Measurements from ENCODE around the gene VWA3A.
"Not testable (repeated sequence)": the region's sequence is repeated elsewhere in the genome, so short reads cannot be mapped to it uniquely, and the experiment has no call there.

The VWA3A gene, protein sequence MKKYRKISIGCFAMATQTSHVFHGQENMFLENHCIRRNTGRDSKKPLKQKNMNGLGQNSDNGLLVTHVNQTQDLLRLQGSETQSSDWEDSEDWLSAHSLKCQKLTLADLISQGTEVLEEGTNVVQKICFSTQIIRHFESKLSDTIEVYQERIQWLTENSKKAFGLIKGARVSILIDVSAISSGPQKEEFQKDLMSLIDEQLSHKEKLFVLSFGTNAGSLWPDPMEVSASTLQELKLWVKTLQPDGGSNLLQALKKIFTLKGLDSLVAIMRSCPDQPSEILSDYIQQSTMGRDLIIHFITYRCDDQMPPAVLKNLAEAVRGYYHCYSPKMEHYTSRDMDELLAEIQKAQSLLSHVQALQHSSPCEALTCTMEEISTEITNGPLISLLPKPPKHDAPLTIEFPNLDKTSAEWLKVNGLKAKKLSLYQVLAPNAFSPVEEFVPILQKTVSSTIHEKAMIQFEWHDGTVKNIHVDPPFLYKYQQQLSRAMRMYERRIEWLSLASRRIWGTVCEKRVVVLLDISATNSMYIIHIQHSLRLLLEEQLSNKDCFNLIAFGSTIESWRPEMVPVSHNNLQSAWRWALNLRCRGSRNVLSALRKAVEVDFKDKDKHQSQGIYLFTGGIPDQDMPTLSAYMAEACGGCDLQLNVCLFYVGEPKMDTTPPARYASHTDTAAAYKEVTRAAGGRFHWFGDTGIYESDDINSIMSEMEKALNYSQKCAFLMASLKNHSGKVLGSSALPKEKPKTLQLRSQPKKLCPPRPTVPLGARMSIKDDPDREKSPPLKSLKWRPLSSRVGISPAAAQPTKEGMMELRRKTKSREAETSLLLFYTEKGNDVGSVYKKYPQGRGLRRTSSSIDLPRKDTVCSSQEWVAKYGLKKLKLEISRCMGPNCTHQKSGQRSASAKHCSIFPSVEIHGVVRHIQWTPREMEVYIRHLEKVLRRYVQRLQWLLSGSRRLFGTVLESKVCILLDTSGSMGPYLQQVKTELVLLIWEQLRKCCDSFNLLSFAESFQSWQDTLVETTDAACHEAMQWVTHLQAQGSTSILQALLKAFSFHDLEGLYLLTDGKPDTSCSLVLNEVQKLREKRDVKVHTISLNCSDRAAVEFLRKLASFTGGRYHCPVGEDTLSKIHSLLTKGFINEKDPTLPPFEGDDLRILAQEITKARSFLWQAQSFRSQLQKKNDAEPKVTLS

DNA sequence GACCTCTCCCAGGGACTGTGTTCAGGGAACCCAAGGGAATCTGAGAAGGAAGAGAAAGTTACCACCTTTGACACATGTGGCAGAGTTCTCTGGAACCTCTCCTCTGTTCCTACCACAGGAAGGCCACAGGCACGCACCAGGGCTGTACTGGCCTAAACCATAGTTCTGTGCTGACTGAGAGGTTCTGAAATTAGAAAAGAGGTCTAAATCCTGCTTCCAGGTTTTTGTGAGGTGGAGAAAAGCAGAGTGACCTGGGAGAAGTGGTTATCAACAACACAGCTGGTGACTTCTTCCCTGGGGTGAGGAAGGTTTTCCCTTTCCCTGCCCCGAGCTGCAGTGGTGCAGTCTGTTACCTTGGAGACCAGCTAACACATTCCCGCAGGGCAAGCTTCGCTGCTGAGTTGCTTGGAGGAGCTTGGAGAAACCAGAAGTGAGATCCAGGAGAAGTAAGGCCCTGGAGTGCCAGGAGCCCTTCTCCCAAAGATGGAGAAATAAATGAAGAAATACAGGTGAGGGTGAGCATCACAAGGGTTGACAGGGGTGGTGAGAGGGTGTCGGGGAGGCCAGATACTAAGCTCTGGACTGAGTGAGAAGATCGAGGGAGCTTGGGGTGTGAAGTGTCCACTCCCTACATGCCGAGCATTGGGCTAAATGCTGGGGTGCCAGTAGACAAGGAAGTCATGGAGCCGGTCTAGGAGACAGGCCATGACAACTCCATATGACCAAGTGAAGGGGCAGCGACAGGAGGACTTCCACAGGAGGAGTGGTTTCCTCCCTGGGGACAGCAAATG is at the start of gene VWA3A:
VWA3A (plus strand) TSS at position 399 of the 791 bp plus-strand sequence; CDS start at position 496, 97 bp downstream.
- peak; percentile 70 for DNase-seq (ENCODE audit: low read depth, low spot score)

DNA sequence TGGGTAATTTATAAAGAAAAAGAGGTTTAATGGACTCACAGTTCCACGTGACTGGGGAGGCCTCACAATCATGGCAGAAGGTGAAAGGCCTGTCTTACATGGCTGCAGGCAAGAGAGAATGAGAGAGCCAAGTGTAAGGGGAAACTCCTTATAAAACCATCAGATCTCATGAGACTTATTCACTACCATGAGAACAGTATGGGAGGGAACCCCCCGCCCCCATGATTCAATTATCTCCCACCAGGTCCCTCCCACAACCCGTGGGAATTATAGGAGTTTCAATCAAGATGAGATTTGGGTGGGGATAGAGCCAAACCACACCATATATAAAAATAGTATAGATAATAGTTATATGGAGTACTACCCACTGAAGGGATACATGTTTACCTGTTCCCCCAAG is 48.5 kb upstream of the VWA3A start:
- not testable (repeated sequence) for DNase-seq (ENCODE audit: low read depth, low spot score)

DNA sequence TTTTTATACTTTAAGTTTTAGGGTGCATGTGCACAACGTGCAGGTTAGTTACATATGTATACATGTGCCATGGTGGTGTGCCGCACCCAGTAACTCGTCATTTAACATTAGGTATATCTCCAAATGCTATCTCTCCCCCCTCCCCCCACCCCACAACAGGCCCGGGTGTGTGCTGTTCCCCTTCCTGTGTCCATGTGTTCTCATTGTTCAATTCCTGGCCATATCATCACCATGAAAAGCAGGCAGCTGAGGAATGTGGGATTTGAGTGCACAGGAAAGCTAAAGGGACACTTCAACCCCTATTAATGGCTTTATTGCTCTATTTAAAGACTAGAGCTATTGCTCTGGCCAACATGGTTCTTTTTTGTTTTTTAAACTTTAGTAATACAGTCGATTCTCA is 46.5 kb upstream of the VWA3A start:
- DNase-seq (ENCODE audit: low read depth, low spot score), result not testable (repeated sequence)

DNA sequence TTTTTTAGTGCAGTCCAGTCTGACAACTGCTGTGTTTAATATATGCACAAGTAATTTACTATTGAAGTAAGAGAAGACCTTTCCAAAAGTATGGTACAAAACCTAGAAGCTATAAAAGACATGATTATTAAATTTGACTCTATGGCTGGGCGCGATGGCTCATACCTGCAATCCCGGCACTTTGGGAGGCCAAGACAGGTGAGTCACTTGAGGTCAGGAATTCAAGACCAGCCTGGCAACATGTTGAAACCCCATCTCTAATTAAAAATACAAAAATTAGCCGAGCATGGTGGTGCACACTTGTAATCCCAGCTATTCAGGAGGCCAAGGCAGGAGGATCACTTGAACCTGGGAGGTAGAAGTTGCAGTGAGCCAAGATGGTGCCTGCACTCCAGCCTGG is 41.4 kb upstream of the VWA3A start:
- DNase-seq (ENCODE audit: low read depth, low spot score), result no peak

DNA sequence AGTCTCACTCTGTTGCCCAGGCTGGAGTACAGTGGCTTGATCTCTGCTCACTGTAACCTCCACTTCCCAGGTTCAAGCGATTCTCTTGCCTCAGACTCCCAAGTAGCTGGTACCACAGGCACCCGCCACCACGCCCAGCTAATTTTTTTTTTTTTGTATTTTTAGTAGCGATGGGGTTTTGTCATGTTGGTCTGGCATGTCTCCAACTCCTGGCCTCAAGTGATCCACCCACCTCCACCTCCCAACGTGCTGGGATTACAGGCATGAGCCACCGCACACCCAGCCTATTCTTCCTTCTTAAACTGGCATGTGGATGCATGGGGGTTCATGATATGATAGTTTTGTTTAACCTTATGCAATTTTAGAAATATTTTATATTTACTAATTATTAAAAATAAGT is 39.4 kb upstream of the VWA3A start:
- no peak for DNase-seq (ENCODE audit: low read depth, low spot score)

DNA sequence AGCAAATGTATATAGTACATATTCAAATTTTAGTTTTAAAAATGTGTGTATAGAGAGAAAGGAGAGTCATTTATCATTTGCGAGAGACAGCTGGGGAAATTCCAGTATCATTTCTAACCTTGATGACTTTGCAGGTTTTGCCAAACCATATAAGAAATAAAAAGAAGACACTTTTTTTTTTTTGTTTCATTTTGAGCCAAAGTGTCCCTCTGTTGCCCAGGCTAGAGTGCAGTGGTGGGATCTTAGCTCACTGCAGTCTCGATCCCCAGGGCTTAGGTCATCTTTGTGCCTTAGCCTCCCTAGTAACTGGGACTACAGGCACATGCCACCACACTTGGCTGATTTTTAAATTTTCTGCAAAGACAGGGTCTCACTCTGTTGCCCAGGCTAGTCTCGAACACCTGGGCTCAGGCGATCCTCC is 38.4 kb upstream of the VWA3A start:
- no peak for DNase-seq (ENCODE audit: low read depth, low spot score)

DNA sequence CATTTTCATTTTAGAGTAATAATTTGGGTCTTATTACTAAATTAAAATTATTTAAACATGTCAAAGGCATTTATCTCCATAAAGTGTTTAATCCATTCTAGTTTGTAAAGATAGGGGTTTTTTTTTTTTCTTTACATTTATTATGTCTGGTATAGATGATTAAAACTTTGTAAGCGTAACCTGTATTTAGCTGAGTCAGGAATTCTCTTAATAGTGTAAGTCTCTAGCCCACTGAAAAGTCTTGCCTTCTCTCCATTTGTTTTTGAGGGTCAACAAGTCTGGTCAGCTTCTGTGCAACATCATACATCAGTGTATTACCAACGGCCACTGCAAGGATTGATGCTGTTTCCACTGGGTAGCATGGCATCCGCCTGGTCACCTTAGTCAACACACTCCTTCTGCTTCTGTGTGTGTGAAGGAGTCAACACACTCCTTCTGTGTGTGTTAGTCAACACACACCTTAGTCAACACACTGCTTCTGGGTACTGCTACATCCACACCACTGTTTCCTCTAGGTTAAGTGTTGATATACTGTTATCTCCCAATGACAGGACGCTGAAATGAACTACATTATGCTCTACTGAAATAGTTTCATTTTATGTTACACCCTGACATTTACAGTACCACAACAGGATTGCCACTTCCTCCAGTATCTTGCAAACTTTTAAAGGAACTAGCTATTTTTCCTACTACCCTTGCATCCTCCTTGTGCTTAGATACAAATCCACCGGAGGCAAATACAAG is 37.3 kb upstream of the VWA3A start:
- no peak for DNase-seq (ENCODE audit: low read depth, low spot score)

DNA sequence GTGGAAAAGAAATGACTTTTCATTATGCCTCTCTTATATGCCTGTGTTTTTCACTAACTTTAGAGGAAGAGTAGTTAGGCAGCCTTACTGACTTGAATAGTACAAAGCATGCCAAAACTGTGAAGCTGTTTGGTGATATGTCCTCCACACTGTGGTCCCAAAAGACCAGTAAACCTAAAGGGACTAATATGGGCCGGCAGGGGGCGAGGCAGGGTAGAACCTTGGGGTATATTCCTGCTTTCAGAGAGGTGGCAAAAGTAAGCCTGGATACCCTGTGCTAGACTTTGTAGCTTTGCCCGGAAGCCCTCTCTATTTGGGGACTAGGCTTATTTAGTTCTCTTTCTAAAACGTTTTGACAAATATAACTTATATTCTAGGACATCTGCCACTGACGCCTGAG is 36.5 kb upstream of the VWA3A start:
- no peak for DNase-seq (ENCODE audit: low read depth, low spot score)

DNA sequence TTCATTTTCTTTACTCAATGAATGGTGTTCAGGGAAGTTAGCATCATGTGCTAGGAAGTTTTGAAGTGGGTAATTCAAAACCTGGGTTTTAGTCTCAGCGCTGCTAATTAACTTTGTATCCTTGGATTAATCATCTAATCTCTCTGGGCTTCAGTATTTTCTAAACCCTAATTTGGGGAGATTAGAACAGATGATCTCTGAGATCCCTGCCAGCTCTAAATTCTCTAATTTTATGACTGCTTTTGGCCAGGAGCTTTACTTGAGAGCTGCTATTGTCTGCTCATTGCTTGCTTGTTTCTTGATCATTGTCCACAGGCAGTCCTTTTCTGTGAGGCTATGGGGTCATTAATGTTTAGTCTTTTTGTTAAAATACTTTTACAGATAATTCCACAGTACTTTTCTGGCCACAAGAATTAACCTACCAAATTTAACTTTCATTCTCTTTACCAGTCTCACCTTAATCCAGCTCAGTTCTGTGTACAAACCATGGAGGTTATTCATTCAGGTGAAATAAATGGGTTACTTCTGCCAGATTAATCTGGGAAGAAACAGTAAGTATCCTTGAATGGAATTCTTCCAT is 28.4 kb upstream of the VWA3A start:
- DNase-seq (ENCODE audit: low read depth, low spot score), result peak; percentile 35

DNA sequence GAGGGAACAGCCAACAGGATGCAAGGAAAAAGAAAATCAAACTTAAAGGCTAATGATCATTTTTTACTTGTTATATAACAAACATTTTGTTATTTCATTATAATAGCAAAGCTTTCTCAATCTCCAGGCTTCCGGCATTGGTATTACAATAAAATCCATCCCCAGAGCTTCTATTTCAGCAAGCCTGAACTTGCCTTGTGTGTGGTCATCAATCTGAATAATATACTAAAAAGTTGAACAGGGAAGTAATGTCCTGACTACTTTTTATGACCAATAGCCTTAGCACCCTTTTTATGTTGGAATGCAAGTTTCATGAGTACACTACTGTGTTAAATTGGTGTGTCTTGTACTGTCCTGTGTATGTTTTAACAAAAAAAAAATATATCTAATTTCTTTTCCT is 27.1 kb upstream of the VWA3A start:
- no peak for DNase-seq (ENCODE audit: low read depth, low spot score)

DNA sequence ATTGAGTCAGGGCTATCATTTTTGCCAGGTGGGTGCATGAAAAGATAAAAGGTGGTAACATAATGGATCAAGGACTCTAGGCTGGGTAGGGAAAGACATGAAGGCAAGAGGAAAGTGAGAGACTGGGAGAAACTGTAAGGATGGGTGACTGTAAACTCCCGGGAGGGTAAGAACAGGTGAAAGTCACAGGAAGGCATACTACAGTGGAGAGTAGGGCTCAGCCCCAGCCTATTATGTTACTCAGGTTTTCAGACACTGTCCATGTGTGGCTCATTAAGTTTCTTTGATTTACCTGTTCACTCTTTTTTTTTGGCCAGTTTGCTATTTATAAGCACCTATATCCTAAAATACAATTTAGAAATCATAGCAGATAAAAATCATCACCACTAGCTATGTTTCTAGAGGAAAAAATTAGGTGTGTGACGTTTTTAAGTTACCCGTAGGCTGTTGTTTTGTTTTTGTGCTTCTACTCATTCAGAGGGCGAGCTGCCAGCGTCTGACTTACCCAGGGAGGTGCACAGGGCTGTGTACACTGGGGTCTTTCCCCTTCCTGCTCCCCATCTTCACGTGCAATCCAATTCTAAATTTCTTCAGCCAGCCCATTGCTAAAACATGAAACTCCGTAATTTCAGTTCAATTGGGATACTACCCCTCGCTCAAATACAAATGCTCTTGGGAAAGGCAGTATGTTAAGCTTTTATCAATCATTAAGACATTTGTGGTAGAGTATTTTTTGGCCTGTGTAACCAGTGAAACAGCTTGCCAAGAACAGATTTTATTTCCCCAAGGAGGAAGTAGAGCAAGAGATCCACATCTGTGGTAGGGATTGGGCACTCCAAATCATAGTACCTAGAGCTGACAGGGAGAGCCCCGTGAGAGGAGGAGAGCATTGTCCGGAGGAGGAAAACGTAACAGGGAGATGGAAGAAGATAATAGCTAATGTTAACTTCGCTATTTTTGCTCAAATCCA is 21.7 kb upstream of the VWA3A start:
- peak; percentile 54 for DNase-seq (ENCODE audit: low read depth, low spot score)

DNA sequence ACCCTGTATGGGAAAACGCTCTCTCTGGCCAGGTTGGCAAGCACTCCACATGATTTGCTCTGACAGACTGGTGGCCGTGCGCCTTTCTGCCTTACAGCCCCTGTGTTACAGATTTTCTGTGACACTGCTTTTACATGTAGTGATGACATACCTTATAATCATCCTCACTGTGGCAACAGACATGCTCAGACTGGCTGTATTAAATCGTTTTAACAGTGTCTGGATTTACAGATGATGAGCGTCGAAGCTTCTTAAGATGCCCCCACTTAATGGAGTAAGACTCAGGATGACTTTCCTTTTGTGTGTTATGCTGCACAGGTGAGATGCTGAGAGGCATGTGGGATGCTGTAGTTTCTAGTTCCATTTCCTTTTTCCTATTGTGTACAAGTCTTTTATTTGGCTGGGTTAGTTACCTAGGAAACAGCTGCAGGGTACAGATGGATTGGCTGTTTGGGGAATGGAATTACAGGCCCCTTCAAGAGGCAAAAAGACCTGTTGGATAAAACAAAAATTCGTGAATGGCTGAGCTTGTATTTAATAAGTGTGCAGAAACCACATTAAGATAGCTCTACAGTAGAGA is 20.9 kb upstream of the VWA3A start:
- no peak for DNase-seq (ENCODE audit: low read depth, low spot score)

DNA sequence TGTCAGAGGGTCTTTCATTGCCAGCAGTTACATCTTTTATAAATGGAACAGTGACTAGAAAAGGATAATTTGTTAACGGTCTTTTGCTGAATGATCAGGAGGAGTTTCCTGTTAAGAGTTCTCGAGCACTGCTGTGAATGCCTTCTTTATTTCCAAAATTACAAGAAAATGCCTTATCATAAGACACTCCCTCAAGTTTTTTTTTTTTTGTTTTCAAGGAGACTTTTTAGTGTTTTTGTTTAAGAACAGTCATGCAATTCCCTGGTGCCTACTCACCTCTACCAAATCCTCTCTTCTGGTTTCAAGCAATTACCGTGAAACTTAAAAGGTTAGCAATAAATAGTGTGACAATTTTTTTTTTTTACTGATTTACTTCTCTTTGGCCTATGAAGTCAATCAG is 19.0 kb upstream of the VWA3A start:
- DNase-seq (ENCODE audit: low read depth, low spot score), result no peak

DNA sequence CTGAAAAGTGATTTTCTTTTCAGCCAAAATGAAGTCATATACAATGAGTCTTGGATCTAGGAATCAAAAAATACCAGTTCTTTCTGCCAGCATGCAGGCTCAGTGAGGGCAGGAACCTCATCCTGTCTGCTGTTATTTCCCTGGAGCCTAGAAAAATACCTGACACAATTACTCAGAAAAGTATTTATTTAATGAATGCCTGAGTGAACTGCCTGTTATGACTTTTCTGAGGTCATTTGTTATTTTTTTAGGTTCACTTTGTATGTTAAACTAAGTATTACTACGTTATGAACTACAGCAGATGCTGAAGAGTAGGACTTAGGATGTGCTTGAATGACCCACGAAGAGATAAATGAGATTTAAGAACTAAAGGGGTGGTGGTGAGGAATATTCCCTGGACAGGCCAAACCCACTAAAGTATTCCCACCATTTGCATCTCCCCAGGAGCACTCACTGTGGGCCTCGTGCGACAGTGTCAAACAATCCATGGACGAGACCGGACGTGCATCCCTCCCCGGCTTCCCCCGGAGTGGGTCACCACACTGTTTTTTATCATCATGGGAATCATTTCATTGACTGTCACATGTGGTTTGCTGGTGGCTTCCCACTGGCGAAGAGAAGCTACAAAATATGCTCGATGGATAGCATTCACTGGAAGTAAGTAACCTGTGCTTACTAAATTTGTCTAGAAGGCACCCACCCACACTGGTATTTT is 17.1 kb upstream of the VWA3A start:
- DNase-seq (ENCODE audit: low read depth, low spot score), result no peak

DNA sequence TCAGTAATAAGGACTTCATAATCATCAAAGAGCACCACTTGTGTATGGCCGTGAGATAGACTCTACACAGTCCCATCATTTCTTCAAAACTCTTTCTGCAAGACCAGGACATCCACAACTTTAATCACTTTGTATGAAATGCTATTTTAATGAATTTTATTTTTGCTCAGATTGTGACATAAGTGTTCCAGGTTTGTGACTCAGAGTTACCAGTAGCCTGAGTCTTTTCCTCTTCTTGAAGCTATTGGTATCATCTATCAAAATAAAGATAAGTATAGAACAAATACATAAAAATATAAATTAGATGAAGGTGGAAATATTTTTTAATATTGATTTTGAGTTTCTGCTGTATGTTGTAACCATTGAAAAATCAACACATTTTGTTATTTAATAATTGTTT is 16.6 kb upstream of the VWA3A start:
- DNase-seq (ENCODE audit: low read depth, low spot score), result no peak

DNA sequence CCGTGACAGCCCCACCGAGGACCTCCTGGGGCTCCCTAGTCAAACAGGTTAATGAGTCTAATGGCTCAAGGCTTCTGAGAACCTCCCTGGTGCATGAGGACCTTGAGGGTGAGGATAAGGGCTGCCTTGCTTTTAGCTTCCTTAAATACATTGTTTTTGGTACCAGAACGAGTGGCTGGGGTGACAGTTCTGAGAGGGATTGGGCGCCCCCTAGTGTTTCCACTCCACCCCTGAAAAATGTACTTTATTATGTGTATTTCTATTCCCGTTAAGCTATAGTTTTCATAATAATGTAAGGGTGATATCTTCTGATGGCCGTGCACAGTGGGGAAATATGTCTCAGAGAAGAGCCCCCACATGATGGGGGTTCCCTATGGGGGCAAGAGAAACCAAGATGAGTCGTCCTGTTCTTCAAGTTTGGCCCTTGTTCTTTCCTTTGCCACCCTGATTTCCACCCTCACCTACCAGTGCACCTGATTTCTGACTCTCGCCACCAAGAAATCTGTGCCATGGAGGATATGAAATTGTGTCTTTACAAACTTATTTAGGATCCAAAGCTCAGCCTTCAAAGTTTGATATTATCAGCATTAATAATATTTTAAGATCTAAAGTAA is 14.5 kb upstream of the VWA3A start:
- DNase-seq (ENCODE audit: low read depth, low spot score), result peak; percentile 77

DNA sequence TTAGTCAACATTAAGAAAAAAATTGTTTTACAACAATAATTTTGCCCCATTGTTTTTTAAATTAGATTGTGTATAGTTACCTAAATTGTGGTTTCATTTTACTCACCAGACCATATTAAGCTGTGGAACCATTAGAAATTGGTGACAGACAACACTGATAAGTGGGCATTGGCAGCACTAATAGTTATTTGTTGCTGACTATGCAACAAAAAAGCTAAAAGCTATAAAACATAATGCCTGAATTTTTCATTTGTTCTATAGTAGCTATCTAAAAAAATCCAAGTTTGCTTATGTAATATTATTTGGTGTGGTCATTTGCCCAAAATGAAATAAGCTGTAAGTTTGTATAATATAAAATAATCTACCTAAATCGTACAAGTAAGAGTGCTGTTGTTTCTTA is 13.7 kb upstream of the VWA3A start:
- DNase-seq (ENCODE audit: low read depth, low spot score), result no peak

DNA sequence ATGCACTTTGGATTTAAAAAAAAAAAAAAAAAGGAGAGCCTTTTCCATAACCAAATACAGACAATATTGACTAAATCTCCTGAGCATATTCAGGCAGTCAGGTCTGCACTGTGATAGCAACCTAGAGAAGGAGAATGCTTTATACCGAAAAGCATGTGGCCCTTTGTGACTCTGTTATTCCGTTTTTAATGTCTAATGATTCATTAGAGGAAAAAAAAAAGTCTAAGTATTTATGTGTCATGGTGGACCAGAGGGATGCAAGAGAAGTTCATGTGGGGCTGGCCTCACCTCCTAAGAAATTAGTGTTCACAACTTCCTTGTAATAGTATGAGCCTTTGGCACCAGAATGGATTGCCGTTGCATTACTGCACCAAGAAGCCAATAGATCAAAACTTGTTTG is 11.3 kb upstream of the VWA3A start:
- no peak for DNase-seq (ENCODE audit: low read depth, low spot score)

All from astrocyte of the hippocampus (primary cell).